NCI-H526 (cell line): Measurements from ENCODE around the gene OR56B1.

Experiments used
- DNase-seq, 2 experiments: peaks; one replicate each; lab custom pipeline; 2025; lab: John Stamatoyannopoulos, UW

OR56B1 gene

DNA sequence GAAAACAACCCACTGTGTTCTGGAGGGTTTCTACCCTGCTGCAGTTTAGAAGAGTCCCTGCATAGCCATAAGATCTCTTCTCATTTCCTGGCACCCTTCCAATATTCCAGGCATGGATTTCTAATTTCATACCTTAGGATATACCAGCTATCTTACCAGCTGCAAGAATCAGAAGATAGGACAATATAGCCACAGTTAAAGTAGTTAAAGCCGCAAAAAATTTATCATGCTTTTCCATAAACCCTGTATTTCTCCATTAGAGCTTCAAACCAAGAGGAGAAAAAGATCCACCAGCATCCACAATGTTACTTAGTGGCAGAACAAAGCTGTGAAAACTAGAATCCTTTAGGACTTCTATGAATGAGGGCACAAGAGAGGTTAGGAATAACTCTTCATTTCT lies 8.6 kb upstream of the OR56B1 start:
- no peak for DNase-seq

DNA sequence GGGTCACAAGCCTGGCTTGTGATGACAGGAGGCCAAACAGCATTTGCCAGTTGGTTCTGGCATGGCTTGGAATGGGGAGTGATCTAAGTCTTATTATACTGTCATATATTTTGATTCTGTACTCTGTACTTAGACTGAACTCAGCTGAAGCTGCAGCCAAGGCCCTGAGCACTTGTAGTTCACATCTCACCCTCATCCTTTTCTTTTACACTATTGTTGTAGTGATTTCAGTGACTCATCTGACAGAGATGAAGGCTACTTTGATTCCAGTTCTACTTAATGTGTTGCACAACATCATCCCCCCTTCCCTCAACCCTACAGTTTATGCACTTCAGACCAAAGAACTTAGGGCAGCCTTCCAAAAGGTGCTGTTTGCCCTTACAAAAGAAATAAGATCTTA lies 843 bp downstream of the OR56B1 start:
- no peak for DNase-seq

DNA sequence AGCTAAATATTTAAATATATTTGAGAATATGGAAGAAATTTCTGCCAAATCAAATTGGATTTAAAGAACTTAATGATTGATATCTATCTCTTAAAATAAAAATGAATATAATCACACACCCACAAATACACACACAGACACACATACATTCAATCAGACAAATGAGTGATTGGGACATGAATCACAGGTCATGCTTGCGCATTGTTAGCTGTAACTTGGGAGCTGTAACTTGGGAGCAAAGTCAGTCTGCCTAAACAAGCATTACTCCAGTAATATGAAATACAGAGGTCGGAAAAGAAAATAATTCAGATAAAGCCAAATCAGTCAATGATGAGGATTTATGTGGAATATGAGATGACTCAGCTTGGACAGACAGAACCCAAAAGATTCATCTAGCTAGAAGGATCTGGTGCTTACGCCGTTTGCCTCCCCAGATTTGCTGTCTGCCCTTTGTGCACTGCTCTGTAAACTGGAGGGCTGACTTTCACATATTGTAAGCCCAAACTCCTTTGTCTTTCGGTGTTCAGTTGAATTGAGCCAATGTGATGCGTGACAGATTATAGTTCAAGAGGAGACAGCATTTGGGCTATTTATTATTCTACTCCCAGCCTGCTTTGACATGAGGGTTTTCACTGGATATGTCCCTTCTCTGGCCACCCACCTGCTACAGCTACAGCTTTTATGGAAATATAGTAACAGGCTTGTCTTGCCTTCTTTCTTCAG lies 1.6 kb downstream of the OR56B1 start:
- DNase-seq = no peak

DNA sequence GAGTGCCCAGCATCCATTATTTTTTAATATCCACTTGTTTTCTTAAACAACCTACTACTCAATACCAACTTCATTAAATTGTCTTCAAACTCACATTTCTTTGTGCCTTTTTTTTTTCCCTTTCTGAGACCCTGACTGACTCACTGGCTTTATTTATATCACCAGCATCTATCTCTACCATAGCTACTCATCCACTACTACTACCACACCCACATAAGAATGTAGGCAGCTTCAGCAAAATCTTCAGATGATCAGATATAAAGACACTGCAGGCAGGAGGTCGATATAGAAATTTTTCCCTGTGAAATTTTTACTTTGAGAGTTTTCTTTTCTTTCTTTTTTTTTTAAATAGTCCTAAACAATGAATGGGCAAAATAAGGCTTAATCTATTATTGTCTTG lies 2.2 kb downstream of the OR56B1 start:
- DNase-seq = no peak

DNA sequence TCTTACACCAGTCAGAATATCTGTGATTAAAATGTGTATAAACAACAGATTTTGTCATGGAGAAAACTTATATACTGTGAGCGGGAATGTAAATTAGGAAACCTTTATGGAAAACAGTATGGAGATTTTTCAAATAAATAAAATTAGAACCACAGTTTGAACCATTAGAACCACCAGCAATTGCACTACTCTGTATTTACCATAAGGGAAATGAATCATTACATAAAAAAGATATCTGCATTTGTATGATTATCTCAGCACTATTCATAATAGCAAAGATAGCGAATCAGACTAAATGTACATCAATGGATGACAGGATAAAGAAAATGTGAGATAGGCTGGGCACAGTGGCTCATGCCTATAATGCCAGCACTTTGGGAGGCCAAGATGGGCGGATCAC lies 10.4 kb downstream of the OR56B1 start:
- no peak for DNase-seq

DNA sequence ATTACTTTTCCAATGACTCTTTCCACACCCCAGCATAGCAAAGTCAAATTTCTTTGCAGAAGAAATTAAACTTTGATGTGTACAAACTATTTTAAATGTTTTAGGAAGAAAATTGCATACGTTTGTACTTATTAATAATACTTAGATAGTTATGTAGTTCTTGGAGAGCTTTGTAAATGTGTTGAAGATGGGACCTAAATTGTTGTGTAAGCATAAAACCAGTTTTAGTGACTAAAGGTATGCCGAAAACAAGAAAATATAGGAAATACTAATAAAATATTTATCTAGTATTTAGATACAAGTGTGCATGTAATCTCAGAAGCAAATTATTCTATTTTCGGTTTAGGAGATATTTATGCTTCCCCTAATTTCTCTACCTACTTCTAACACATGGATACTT lies 13.6 kb downstream of the OR56B1 start:
- no peak for DNase-seq

DNA sequence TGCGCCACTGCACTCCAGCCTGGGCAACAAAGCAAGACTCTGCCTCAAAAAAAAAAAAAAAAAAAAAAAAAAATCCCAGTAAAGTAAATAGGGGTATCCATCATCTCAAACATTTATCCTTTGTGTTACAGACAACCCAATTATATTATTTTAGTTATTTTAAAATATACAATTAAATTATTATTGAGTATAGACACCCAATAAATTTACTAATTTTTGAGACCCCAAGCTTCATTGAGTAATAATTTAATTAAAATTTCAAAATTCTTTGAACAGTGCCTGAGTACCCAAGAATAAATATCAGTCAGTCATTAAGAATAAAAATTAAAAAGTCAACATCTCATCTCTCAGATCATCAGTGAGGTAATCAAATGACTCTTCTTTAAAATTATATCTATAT lies 17.7 kb downstream of the OR56B1 start, which contains the start of gene OR52N4:
OR52N4 (plus strand) TSS at position 301 of the 400 bp plus-strand sequence. CDS start 498 bp downstream, outside the sequence.
- DNase-seq = no peak

DNA sequence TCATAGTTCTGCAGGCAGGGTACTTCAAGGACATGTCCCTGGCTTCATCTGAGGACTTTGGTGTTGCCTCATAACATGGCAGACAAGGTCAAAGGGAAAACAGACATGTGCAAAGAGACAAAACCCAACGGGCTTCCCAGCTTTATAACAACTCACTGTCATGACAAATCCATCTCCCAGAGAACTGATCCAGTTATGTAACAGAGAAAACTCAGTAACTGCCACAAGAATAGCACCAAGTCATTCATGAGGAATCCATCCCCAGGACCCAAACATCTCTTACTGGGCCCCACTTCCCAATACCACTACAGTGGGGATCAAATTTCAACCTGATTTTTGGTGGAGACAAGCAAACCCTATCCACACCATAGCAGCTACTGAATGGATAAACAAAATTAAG lies 30.8 kb downstream of the OR56B1 start:
- no peak for DNase-seq

DNA sequence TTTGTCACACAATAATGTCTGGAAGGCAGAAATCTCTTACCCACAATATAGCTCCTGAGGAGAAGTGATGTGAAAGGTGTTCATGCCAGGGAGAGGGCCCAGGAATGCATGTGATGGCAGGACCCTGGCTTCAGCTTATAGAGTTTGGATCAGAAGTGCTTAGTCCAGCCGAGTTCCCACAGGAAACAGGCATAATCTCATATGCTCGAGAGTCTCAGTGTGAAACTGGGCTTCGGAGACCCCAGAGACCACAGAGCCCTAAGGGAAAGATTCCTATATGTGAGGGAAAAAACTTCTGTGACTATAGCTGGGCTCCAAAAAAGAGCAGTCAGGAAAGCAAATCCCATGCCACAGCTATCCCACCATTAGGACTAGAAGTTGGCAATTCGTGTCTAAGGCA lies 47.0 kb downstream of the OR56B1 start, which contains the start of gene OR52N5:
OR52N5 (minus strand) TSS at position 101 of the 400 bp plus-strand sequence. CDS start 4,721 bp downstream, outside the sequence.
- no peak for DNase-seq
